Heart left ventricle (tissue), 16 donors: ENCODE results near the gene SHLD1. TPM values are rescaled to one million over a fixed set of nuclear protein-coding genes. Genes with fewer than 3 reads are reported as not detected.

ENCODE experiments used
- ATAC-seq, 4 donors: fragments of 200-7000 bp; cut with Tn5 transposase; one replicate each; pipeline ENCODE4 v1.9.1; 2020 to 2022; ENCODE audit warnings: moderate library complexity in 4 of 4, mild to moderate bottlenecking in 3 of 4, moderate number of reproducible peaks in 1 of 4
- DNase-seq, 5 donors: peaks; one replicate each; pipeline ENCODE4 v3.0.0-alpha.2; 2020
- H3K27ac ChIP-seq, 12 donors: fragments of 200-600 bp; sonication (generic) in 4 of 12; one replicate each; pipeline versions ENCODE4 v1.5.0 to v1.8.0; 2016 to 2022; ENCODE audit warnings: mild to moderate bottlenecking in 2 of 12
- H3K27me3 ChIP-seq, 9 donors: fragments of 200-600 bp; sonication (generic) in 2 of 9; one replicate each; pipeline versions ENCODE4 v1.5.1 to v1.8.0; 2016 to 2022; ENCODE audit warnings: mild to moderate bottlenecking in 3 of 9
- H3K36me3 ChIP-seq, 9 donors: fragments of 200-600 bp; sonication (generic) in 2 of 9; one replicate each; pipeline versions ENCODE4 v1.5.0 to v1.8.0; 2018 to 2022; ENCODE audit warnings: mild to moderate bottlenecking in 2 of 9
- H3K4me1 ChIP-seq, 12 donors: fragments of 200-600 bp; sonication (generic) in 4 of 12; one replicate each; pipeline versions ENCODE4 v1.5.0 to v1.8.0; 2016 to 2022; ENCODE audit warnings: mild to moderate bottlenecking in 3 of 12
- H3K4me3 ChIP-seq, 12 donors: fragments of 200-600 bp; sonication (generic) in 4 of 12; one replicate each; pipeline versions ENCODE4 v1.5.0 to v1.8.0; 2017 to 2022; ENCODE audit warnings: mild to moderate bottlenecking in 9 of 12, moderate library complexity in 4 of 12
- H3K9me3 ChIP-seq, 12 donors: fragments of 200-600 bp; sonication (generic) in 4 of 12; one replicate each; pipeline versions ENCODE4 v1.5.0 to v1.8.0; 2016 to 2022; ENCODE audit warnings: mild to moderate bottlenecking in 1 of 12
- CTCF ChIP-seq, 12 donors: fragments of 200-600 bp; sonication (generic) in 4 of 12; IDR thresholded peaks; one replicate each; pipeline versions ENCODE4 v1.5.0 to v1.8.0; 2018 to 2022; ENCODE audit warnings: antibody characterized with exemption in 12 of 12, mild to moderate bottlenecking in 5 of 12
- POLR2A ChIP-seq, 2 donors: fragments of 450-650 bp; IDR thresholded peaks; one replicate each; pipeline ENCODE4 v1.6.1; 2017; ENCODE audit warnings: antibody characterized with exemption in 2 of 2, mild to moderate bottlenecking in 2 of 2, moderate library complexity in 2 of 2
- WGBS, 4 donors: extraction: QIAGEN DNeasy Blood & Tissue Kit in 2 of 4; methylation state at CpG; one replicate each; pipeline versions ENCODE4 v1.1.5 to v1.1.7; 2013 to 2018; 5-methylcytosine and 5-hydroxymethylcytosine counted together
- intact Hi-C, 10 donors: fragments of 100-400 bp; cut with DNase I; formaldehyde crosslinking; loops; one replicate each; pipeline versions ENCODE4 v1.11.1 to v1.14.2; 2022
- polyA plus RNA-seq, 2 donors: library from polyadenylated mRNA; stranded (reverse); fragments of 200-250 nt; gene quantifications; one replicate each; pipeline ENCODE4 v1.2.3, GENCODE V29; 2013
- total RNA-seq, 9 donors: library from RNA; depleted of rRNA in 2 of 9; stranded (reverse); fragments of >200 nt in 2 of 9; fragmentation: NEBNext Ultra II Directional in 3 of 9; extraction: Animal tissue kit (Norgen Biotek cat#: 25700) in 3 of 9; gene quantifications; one replicate each; pipeline versions ENCODE4 v1.1.0 to v1.2.4, GENCODE V29; 2016 to 2023
- donor health status: ischemic (EF 13 %, LVEDD 7.1; RV severe dilation, severe dysfunction).
- donor health status: healthy with polysubstance abuse.
- donor health status: DM: no; HTN: yes; CAD: no.
- donor health status: DM: no; HTN: no; CAD: no.
- donor health status: ischemic (EF 25% LVEDD 6.9; RV normal size, moderate dysfunction).
- donor health status: ischemic (EF 25% LVEDD 5.7; RV mildly dilated, moderate dysfunction).
- donor health status: healthy.
- donor health status: DM: yes; HTN: yes; CAD: no.
- donor health status: ischemic (EF 35%, LVEDD 5.7; RV mildly dilated, moderate dysfunction).
- donor health status: nonischemic (EF 11% LVEDD 7.7; RV severe dilation, severe dysfunction).
- donor health status: DM: yes; HTN: yes; CAD: no.
- donor health status: PGD.
- donor health status: ischemic (EF 29% LVEDD 5.4; RV normal size, mild dysfunction).
- donor health status: nonischemic (EF 23%, LVEDD 6.1; RV moderate dilation, normal function).

Gene SHLD1
- total and polyA plus RNA-seq, 11 donors, result 0.94 to 7.1 (median 5.6) TPM

GRCh38 chr20:5882166-5882565 is 132.0 kb downstream of the SHLD1 start:
- no peak overlapping the region for H3K4me3 ChIP-seq
- DNase-seq, result no peak

GRCh38 chr20:5884465-5885335 is 134.5 kb downstream of the SHLD1 start:
- Histone ChIP-seq H3K4me1 (peaks cover 0 to 22% (median 1%) of the 10 kb centered on the region in 12 donors), H3K4me3 (no peak overlapping the region), H3K36me3 (no peaks in the 10 kb centered on the region), H3K27me3 (no peaks in the 10 kb centered on the region), H3K9me3 (no peaks in the 10 kb centered on the region), H3K27ac (no peak overlapping the region)
- TF ChIP-seq POLR2A (IDR thresholded peaks at IDR 0.05) (no peak), CTCF (IDR thresholded peaks at IDR 0.05) (no peak)
- intact Hi-C loops, result loop anchor here in 3 of 10 donors (5.0 to 10.0 kb wide), 3 partner anchors 47 to 52 kb away; no protein-coding TSS in a partner anchor
- DNase-seq, result no peak
- no peak for ATAC-seq
- 81 to 87% (median 82%) methylated on average over 8 of the region's 8 CpGs for WGBS, 4 donors

More at GRCh38 chr20:5882166-5882565, 132.0 kb downstream of the SHLD1 start:
- Histone ChIP-seq H3K9me3 (no peaks in the 10 kb centered on the region), H3K4me1 (peaks cover 0 to 14% (median 0%) of the 10 kb centered on the region in 12 donors), H3K27me3 (no peaks in the 10 kb centered on the region), H3K36me3 (no peaks in the 10 kb centered on the region), H3K27ac (no peak overlapping the region)
- TF ChIP-seq POLR2A (IDR thresholded peaks at IDR 0.05), result no peak
- TF ChIP-seq CTCF (IDR thresholded peaks at IDR 0.05), result no peak
- intact Hi-C loops, result loop anchor here in 1 of 10 donors (10.0 kb wide), 1 partner anchor 47 kb away; no protein-coding TSS in a partner anchor
- WGBS, 4 donors, result 71 to 81% (median 73%) methylated on average over 9 of the region's 9 CpGs
- no peak for ATAC-seq

DNA sequence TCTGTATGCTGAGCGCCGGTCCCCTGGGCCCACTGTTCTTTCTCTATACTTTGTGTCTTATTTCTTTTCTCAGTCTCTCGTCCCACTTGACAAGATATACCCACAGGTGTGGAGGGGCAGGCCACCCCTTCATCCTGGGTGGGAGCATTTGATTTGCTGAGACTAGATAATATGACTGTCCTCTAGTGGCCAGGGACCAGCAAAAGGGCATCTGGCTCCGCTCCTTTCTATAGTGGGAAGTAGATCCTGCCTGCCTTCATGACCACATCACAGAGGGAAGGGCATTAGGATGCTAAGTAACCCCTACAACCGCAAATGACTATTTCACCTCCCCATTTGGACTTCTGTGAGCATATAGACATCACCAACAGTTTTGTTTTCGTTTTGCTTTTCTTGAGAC is 135.7 kb downstream of the SHLD1 start:
- intact Hi-C loops, result loop anchor here in 4 of 10 donors (2.0 to 10.0 kb wide), 4 partner anchors 49 to 54 kb away; no protein-coding TSS in a partner anchor
- DNase-seq, result no peak
- H3K27me3 ChIP-seq, result no peaks in the 10 kb centered on the region
- H3K4me3 ChIP-seq, result no peak overlapping the region
- no peaks in the 10 kb centered on the region for H3K9me3 ChIP-seq
- H3K4me1 ChIP-seq, result peaks cover 0 to 22% (median 1%) of the 10 kb centered on the region in 12 donors
- ATAC-seq, result no peak
- TF ChIP-seq CTCF (IDR thresholded peaks at IDR 0.05) (no peak), POLR2A (IDR thresholded peaks at IDR 0.05) (no peak)
- H3K36me3 ChIP-seq, result no peaks in the 10 kb centered on the region
- 66 to 82% (median 75%) methylated on average over 6 of the region's 6 CpGs for WGBS, 4 donors
- H3K27ac ChIP-seq, result peak overlapping the region in 3 of 12 donors; percentile 45 to 85 (median 79)

- Histone ChIP-seq H3K4me1 (peaks cover 0 to 22% (median 1%) of the 10 kb centered on the region in 12 donors), H3K4me3 (no peak overlapping the region), H3K9me3 (no peaks in the 10 kb centered on the region), H3K27ac (peak overlapping the region in 11 of 12 donors; percentile 7 to 89 (median 63)), H3K27me3 (no peaks in the 10 kb centered on the region), H3K36me3 (no peaks in the 10 kb centered on the region)
- 33 to 41% (median 39%) methylated on average over 4 of the region's 4 CpGs for WGBS, 4 donors
- TF ChIP-seq POLR2A (IDR thresholded peaks at IDR 0.05) (no peak), CTCF (IDR thresholded peaks at IDR 0.05) (no peak)
- intact Hi-C loops, result loop anchor here in 4 of 10 donors (2.0 to 10.0 kb wide), 4 partner anchors 49 to 54 kb away; no protein-coding TSS in a partner anchor
- DNase-seq (peak in 2 of 5 donors; percentile 43 to 64), ATAC-seq (peak; percentile 86 to 96 (median 92))
Observed at GRCh38 chr20:5886788-5887187, 136.6 kb downstream of the SHLD1 start.
